ENCODE data around the gene GRK2.
"Not testable (repeated sequence)": the region's sequence is repeated elsewhere in the genome, so short reads cannot be mapped to it uniquely, and the experiment has no call there.

DNA sequence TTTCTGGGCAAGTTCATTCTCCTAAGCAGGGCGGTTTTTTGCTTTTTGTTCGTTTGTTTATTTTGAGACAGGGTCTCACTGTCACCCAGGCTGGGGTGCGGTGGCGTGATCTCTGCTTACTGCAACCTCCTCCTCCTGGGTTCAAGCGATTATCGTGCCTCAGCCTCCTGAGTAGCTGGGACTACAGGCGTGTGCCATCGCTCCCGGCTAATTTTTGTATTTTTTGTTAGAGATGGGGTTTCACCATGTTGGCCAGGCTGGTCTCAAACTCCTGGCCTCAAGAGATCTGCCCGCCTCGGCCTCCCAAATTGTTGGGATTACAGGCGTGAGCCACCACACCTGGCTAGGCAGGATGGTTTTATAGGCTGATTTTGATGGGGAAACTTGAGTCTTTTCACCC is 52.6 kb downstream of the GRK2 start:
- TF ChIP-seq, protein P1, sequence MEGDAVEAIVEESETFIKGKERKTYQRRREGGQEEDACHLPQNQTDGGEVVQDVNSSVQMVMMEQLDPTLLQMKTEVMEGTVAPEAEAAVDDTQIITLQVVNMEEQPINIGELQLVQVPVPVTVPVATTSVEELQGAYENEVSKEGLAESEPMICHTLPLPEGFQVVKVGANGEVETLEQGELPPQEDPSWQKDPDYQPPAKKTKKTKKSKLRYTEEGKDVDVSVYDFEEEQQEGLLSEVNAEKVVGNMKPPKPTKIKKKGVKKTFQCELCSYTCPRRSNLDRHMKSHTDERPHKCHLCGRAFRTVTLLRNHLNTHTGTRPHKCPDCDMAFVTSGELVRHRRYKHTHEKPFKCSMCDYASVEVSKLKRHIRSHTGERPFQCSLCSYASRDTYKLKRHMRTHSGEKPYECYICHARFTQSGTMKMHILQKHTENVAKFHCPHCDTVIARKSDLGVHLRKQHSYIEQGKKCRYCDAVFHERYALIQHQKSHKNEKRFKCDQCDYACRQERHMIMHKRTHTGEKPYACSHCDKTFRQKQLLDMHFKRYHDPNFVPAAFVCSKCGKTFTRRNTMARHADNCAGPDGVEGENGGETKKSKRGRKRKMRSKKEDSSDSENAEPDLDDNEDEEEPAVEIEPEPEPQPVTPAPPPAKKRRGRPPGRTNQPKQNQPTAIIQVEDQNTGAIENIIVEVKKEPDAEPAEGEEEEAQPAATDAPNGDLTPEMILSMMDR (IDR thresholded peaks at IDR 0.05) = not testable (repeated sequence)
- not testable (repeated sequence) for TF ChIP-seq ZFX (IDR thresholded peaks at IDR 0.05; ENCODE audit: borderline replicate concordance)
